LNCaP clone FGC (cell line): ENCODE data around the gene OR9A2.
A peak's percentile ranks its signal among the peaks of the same experiment; 100 is the strongest.

Experiments
- DNase-seq: peaks from one replicate; pipeline ENCODE4 v3.0.0-alpha.2; 2011; ENCODE audit warnings: low read depth
- H3K4me3 ChIP-seq: 2 replicates; pipeline ENCODE4 v1.5.1; 2011; ENCODE audit warnings: mild to moderate bottlenecking, low read depth, low read length, control low read depth
- CTCF ChIP-seq: IDR thresholded peaks from 2 replicates; pipeline ENCODE4 v1.5.1; 2012; ENCODE audit warnings: mild to moderate bottlenecking; ENCODE audit not compliant: control insufficient read depth, insufficient read depth; ENCODE audit errors: extremely low read depth

OR9A2 gene

GRCh38 chr7:143002898-143003297 is 24.0 kb downstream of the OR9A2 start:
- TF ChIP-seq CTCF: no peak
- DNase-seq: peak; percentile 92
- H3K4me3 ChIP-seq: peak overlapping the region; percentile 48

GRCh38 chr7:143002106-143002505 is 24.8 kb downstream of the OR9A2 start:
- TF ChIP-seq CTCF: peak; percentile 68
- H3K4me3 ChIP-seq: no peak overlapping the region
- no peak for DNase-seq

GRCh38 chr7:143000648-143001047 is 26.3 kb downstream of the OR9A2 start:
- no peak for TF ChIP-seq CTCF
- DNase-seq: no peak
- no peak overlapping the region for H3K4me3 ChIP-seq

GRCh38 chr7:142999793-143000192 is 27.1 kb downstream of the OR9A2 start:
- DNase-seq: no peak
- H3K4me3 ChIP-seq: no peak overlapping the region
- no peak for TF ChIP-seq CTCF

GRCh38 chr7:142998966-142999365 is 28.0 kb downstream of the OR9A2 start:
- TF ChIP-seq CTCF: no peak
- no peak for DNase-seq
- H3K4me3 ChIP-seq: no peak overlapping the region

GRCh38 chr7:142997456-142997989 is 29.4 kb downstream of the OR9A2 start:
- no peak for TF ChIP-seq CTCF
- H3K4me3 ChIP-seq: no peak overlapping the region
- DNase-seq: no peak

- DNase-seq: no peak
- TF ChIP-seq CTCF: no peak
- H3K4me3 ChIP-seq: no peak overlapping the region
Measured at GRCh38 chr7:142992427-142992826, 34.5 kb downstream of the OR9A2 start.
